ENCODE measurements around the gene KIF26A. TPM values are rescaled to one million over a fixed set of nuclear protein-coding genes. Genes with fewer than 3 reads are reported as not detected.

The KIF26A gene
- total and polyA plus RNA-seq, 2 experiments from 2014 or later: 5.6 to 103 TPM

- Histone ChIP-seq H2AFZ (peak overlapping the region; percentile 93), H3K36me3 (ENCODE audit: insufficient read depth) (no peaks in the 10 kb centered on the region), H3K4me1 (ENCODE audit: insufficient read depth) (peaks cover 11% of the 10 kb centered on the region), H3F3A (replicated peaks; ENCODE audit: low read depth) (no peaks in the 10 kb centered on the region), H3K27me3 (ENCODE audit: insufficient read depth) (peaks cover 27% of the 10 kb centered on the region), H4K20me1 (replicated peaks; ENCODE audit: insufficient read depth) (no peaks in the 10 kb centered on the region), H3K4me3 (peak overlapping the region; percentile 66), H3K4me2 (peak overlapping the region; percentile 86), H3K79me2 (replicated peaks; ENCODE audit: insufficient read depth) (peaks cover 13% of the 10 kb centered on the region), H3K27ac (ENCODE audit: low read depth) (no peak overlapping the region), H3K9me2 (ENCODE audit: insufficient read depth) (no peaks in the 10 kb centered on the region)
- Mint-ChIP-seq H3K4me1 (peaks cover 17% of the 10 kb centered on the region; the same call in 2 of the 3 replicates), H3K27me3 (ENCODE audit: insufficient read depth, low read depth, poor library complexity) (peaks cover 35% of the 10 kb centered on the region), H3K4me3 (peak overlapping the region; percentile 69), H3K36me3 (ENCODE audit: low read depth) (no peaks in the 10 kb centered on the region; the same call in 2 of the 3 replicates), H3K27ac (no peak overlapping the region), H3K9me3 (peaks cover 4% of the 10 kb centered on the region; the same call in 1 of the 3 replicates)
- TF ChIP-seq NANOG (IDR thresholded peaks at IDR 0.05; ENCODE audit: borderline replicate concordance) (no peak), JUNB (IDR thresholded peaks at IDR 0.05; ENCODE audit: unreplicated experiment) (no peak), CTCF (conservative IDR thresholded peaks at IDR 0.05; ENCODE audit: low read depth in 2 of 2) (peak; percentile 44 to 69), EZH2phosphoT487 (IDR thresholded peaks at IDR 0.05; ENCODE audit: unreplicated experiment) (no peak), EZH2 (IDR thresholded peaks at IDR 0.05; ENCODE audit: low read depth, unreplicated experiment) (no peak)
- peak; percentile 91 for DNase-seq (ENCODE audit: low spot score)
- ATAC-seq: peak; percentile 37
Measured at GRCh38 chr14:104135121-104135903, 3.1 kb upstream of the KIF26A start.

- ATAC-seq: no peak
- H4K20me1 ChIP-seq (replicated peaks; ENCODE audit: insufficient read depth): no peaks in the 10 kb centered on the region
- peak overlapping the region; percentile 90 for H3K4me2 ChIP-seq
- H3K79me2 ChIP-seq (replicated peaks; ENCODE audit: insufficient read depth): peaks cover 19% of the 10 kb centered on the region
- no peaks in the 10 kb centered on the region for H3K36me3 ChIP-seq (ENCODE audit: insufficient read depth)
- H2AFZ ChIP-seq: peak overlapping the region; percentile 93
- Mint-ChIP-seq H3K27ac (no peak overlapping the region), H3K27me3 (ENCODE audit: insufficient read depth, low read depth, poor library complexity) (peaks cover 35% of the 10 kb centered on the region), H3K36me3 (ENCODE audit: low read depth) (no peaks in the 10 kb centered on the region), H3K9me3 (no peaks in the 10 kb centered on the region), H3K4me3 (peak overlapping the region; percentile 69), H3K4me1 (peaks cover 21% of the 10 kb centered on the region; the same call in 2 of the 3 replicates)
- H3K4me1 ChIP-seq (ENCODE audit: insufficient read depth): peaks cover 12% of the 10 kb centered on the region
- H3K27ac ChIP-seq (ENCODE audit: low read depth): no peak overlapping the region
- H3K27me3 ChIP-seq (ENCODE audit: insufficient read depth): peaks cover 27% of the 10 kb centered on the region
- no peaks in the 10 kb centered on the region for H3K9me2 ChIP-seq (ENCODE audit: insufficient read depth)
- H3K4me3 ChIP-seq: peak overlapping the region; percentile 71
- no peaks in the 10 kb centered on the region for H3F3A ChIP-seq (replicated peaks; ENCODE audit: low read depth)
- no peak for DNase-seq (ENCODE audit: low spot score)
- peak in 1 of 2 experiments; percentile 31; a peak in 1 of 4 replicates for TF ChIP-seq CTCF (conservative IDR thresholded peaks at IDR 0.05; ENCODE audit: low read depth in 2 of 2)
- TF ChIP-seq STAT1 (IDR thresholded peaks at IDR 0.05; ENCODE audit: unreplicated experiment): no peak
- TF ChIP-seq JUNB (IDR thresholded peaks at IDR 0.05; ENCODE audit: unreplicated experiment): no peak
- no peak for TF ChIP-seq ETS1 (IDR thresholded peaks at IDR 0.05)
- no peak for TF ChIP-seq CREB1 (CRISPR knock-in tag; IDR thresholded peaks at IDR 0.05; ENCODE audit: low read depth)
- no peak for TF ChIP-seq ZNF114 (CRISPR knock-in tag; IDR thresholded peaks at IDR 0.05)
- no peak for TF ChIP-seq ZNF331 (CRISPR knock-in tag; IDR thresholded peaks at IDR 0.05; ENCODE audit: low read depth)
- peak; percentile 58 for TF ChIP-seq EZH2 (IDR thresholded peaks at IDR 0.05; ENCODE audit: low read depth, unreplicated experiment)
Measured at GRCh38 chr14:104135904-104136471, 2.4 kb upstream of the KIF26A start.
